SK-MEL-5 (cell line): ENCODE results near the gene HSPB2. TPM values are rescaled to one million over a fixed set of nuclear protein-coding genes. Genes with fewer than 3 reads are reported as not detected.
"Not testable (repeated sequence)": the region's sequence is repeated elsewhere in the genome, so short reads cannot be mapped to it uniquely, and the experiment has no call there.

Experiments
- DNase-seq: peaks from one replicate; pipeline ENCODE4 v3.0.0-alpha.2; 2016; ENCODE audit warnings: low read depth, low spot score
- in situ Hi-C: cut with HindIII; loops from 2 replicates; pipeline ENCODE4 v1.10.0; 2016; ENCODE audit warnings: low sequenced_read_pairs, high pct_unique_total_duplicates, low pct_unique_long_range_greater_than_20kb
- polyA plus RNA-seq, 2 experiments: library from polyadenylated mRNA; depleted of rRNA; stranded (reverse); fragments of >200 nt; gene quantifications; 2 replicates each; pipeline ENCODE4 v1.2.3, GENCODE V29; 2015
- total RNA-seq: library from RNA; depleted of rRNA; stranded (reverse); fragments of >200 nt; shearing (Covaris generic); gene quantifications from 2 replicates; pipeline ENCODE4 v1.2.3, GENCODE V29; 2014; rRNA removed

HSPB2 gene, protein sequence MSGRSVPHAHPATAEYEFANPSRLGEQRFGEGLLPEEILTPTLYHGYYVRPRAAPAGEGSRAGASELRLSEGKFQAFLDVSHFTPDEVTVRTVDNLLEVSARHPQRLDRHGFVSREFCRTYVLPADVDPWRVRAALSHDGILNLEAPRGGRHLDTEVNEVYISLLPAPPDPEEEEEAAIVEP
- total RNA-seq, result not detected in 2 replicates
- not detected in 2 replicates for polyA plus RNA-seq (2015; cell fraction: cytosol; rRNA removed)
- not detected in 2 replicates for polyA plus RNA-seq (2015; cell fraction: nucleus; rRNA removed)

DNA sequence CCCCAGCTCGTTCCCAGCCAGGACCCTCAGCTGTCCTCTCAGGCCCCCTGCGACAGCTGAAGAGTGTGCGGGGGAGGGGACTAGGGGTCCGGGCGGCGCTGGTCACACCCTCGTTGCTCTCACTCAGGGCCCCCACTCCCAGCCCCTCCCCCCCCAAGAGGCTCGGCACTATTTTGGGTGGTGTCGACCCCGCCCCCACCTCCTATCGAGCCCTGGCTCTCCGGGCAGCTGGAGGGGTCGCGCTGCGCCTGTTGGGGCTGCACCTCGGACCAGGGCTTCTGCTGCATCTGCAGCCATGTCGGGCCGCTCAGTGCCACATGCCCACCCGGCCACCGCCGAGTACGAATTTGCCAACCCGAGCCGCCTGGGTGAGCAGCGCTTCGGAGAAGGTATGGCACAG lies at the start of gene HSPB2:
HSPB2 (plus strand) TSS at position 200 of the 400 bp plus-strand sequence; CDS start at position 296, 96 bp downstream.
- in situ Hi-C loops, result no loop called here
- no peak for DNase-seq

DNA sequence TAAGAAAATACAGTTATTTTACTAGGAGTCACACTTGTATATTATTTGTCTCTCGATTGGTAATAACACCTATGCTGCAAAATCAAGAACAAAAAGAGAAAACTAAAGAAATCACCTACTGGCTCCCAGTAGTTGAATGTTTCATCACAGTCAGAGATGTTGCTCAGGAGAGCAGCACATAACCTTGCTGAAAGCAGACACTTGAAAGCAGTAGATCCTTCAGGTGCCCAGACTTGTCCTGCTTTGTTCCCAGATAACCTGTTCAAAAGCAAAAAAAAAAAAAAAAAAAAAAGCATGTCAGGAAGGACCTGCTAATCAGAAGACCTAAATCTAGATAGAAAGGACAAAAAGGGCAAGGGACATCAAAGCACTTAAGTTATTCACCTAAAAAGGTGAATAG lies 42.4 kb upstream of the HSPB2 start:
- no peak for DNase-seq
- in situ Hi-C loops, result no loop called here

DNA sequence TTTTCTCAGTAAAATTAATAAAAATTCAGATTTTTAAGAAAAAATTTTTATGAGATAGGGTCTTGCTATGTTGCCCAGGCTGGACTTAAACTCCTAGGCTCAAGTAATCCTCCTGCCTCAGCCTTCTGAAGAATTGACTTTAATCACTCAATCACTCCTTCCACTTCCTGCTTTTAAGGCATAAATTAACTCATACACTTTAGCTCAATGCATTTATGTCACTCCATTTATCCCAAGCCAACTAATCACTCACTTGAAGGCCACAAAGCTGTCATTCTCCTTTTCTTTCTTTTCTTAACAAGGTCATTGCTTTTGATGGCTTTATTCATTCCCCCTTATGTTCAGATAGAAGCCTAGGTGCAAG lies 42.0 kb upstream of the HSPB2 start:
- DNase-seq, result no peak
- in situ Hi-C loops, result no loop called here

DNA sequence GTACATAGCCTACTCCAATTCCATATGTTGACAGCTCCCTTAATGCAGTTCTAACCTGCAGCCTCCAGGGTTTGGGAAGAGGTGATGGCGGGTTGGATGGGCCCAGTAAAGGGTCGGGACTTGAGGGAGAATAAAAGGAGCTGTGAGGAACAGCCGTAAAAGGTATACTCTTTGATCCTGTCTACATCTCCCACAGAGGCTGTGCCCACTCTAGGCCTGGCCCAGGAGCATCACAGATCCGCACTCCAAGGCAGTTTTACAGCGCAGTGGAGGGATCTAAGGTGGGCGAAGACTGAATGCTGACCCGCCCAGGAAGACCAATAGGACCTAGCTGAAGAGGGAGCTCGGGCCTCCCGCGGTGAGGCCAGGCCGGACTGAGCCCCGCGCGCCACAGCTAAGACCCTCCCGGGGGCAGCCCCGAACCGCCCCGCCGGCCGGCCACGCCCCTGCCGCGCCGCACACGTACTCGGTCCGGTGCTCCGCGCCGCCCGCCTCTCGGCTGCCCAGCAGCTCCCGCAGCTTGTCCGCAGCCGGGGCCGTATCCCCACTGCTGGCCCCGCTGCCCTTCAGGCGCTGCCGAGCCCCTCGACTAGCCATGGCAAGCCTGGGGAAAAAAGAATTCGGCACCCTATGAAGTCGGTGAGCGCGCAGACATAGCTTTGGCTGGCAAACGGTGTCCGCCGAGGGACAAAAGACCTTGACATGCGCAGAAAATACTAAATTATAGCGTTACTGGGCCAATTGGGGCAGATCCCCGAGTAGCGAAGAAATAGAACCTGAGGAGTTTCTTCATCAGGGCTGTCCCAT lies 41.4 kb upstream of the HSPB2 start, which contains the start of gene ALG9:
ALG9 (minus strand) TSS at position 696 of the 807 bp plus-strand sequence; CDS start at position 597, 99 bp downstream.
- in situ Hi-C loops, result no loop called here
- peak; percentile 68 for DNase-seq

DNA sequence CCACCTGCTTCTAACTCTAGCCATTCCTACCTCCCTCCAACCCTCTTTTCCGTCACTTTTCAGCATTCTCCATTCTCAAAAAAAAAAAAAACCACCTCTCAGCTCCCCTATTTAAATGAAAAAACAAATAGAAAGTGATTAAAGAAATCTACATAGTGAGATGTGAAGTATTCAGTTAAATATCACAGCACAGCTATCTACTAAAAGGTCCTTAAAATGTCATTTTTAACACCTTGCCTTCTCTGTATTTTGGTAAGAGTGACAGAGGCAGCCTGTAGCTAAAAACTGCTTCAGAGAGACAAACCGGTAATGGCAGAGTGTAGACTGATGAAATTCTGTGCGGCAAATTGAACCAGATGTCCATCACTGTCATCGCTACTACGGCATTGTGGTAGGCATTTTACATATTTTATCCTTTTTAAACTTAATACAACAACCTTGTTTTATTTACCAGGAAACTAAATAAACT lies 40.8 kb upstream of the HSPB2 start:
- DNase-seq, result peak; percentile 2
- in situ Hi-C loops, result no loop called here

DNA sequence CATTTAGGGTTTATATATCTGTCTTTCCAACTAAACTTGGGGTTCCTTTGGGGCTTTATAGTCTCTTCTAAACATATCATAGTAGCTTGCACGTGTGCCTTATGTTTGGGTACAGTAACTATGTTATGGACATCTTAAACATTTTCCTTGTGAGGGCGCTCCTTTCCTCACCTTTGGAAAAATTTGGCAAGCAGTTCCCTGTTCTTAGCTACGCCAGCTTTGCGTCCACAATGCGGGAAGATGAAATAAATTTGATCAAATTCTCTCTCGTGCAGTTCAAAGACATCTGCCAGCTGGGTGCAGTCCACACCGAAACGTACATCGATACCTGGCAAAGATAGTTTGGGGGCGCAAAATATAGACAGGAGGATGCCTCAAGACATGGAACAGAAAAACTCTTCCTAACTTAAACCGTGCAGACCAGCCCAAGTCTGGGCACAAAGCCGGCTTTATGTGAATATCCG lies 34.1 kb upstream of the HSPB2 start:
- in situ Hi-C loops, result no loop called here
- DNase-seq, result peak; percentile 44

DNA sequence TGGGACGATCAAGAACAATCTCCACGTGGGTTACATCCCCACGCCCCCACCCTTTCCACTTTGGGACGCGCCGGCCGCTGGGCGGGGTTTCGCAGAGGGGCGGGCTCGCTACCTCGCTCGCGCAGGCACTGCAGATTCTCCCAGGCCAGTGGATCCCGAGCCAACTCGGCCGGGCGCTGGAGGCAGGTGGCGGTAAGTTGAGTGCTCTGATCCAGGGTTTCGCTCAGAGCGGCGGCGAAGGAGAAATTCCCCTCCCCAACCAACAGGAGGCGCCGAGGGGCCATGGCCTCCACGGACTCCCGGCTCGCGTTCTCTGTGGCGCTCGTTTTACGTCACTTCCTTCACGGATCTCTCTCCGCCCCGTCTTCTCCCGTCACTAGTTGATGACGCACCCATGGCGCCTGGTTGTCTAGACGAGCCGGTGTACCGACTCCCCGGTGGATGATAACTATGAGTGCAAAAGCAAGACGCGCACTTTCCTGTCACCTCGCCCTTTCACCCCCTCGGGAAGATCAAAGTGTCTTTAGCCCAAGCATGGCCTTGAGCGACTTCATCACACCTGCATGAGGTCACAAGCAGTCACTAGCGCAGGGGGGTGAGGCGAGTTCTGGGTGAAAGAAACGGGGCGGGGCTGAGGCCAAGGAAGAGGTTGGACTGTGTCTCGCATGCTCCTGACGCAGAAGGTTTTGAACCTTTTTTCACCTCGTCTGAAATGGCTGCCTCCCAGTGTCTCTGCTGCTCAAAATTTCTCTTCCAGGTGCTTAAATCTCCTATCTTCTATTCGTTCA lies 33.5 kb upstream of the HSPB2 start, which contains the start of the genes CFAP68 and FDXACB1:
CFAP68 (plus strand) TSS at position 693 of the 788 bp plus-strand sequence; CDS start at position 713, 20 bp downstream.
FDXACB1 (minus strand) TSS at position 317 of the 788 bp plus-strand sequence; CDS start at position 284, 33 bp downstream.
- in situ Hi-C loops, result no loop called here
- DNase-seq, result peak; percentile 96

- in situ Hi-C loops, result no loop called here
Measured at GRCh38 chr11:111879637-111879960, 32.9 kb upstream of the HSPB2 start.

DNA sequence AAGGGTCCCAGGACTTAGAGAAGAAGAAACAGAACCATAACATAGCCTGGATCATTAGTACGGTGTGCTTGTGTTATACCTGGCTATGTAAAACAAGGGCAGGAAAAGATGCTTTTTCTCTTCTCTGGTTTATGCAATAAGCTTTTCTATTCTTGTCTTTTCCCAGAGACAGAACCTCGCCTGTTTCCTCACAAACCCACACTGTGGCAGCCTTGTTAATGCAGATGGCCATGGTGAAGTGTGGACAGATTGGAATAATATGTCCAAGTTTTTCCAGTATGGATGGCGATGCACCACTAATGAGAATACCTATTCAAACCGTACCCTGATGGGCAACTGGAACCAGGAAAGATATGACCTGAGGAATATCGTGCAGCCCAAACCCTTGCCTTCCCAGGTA lies 30.3 kb upstream of the HSPB2 start:
- in situ Hi-C loops, result no loop called here
- no peak for DNase-seq

More at GRCh38 chr11:111879637-111879960, 32.9 kb upstream of the HSPB2 start:
- no peak for DNase-seq

DNA sequence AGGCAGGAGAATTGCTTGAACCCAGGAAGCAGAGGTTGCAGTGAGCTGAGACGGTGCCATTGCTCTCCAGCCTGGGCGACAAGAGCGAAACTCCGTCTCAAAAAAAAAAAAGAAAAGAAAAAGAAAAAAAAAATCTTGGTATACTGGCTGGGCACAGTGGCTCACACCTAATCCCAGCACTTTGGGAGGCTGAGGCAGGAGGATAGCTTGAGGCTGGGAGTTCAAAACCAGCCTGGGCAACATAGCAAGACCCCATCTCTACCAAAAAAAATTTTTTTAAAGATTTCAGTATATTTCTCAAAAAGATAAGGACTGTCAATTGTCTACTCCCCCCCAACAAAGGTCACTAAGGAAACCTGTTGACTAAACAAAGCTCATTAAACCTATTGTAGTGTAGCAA lies 27.5 kb upstream of the HSPB2 start:
- in situ Hi-C loops, DNase-seq: not testable (repeated sequence)

GRCh38 chr11:111886032-111886431 lies 26.5 kb upstream of the HSPB2 start:
- no peak for DNase-seq
- in situ Hi-C loops, result no loop called here

DNA sequence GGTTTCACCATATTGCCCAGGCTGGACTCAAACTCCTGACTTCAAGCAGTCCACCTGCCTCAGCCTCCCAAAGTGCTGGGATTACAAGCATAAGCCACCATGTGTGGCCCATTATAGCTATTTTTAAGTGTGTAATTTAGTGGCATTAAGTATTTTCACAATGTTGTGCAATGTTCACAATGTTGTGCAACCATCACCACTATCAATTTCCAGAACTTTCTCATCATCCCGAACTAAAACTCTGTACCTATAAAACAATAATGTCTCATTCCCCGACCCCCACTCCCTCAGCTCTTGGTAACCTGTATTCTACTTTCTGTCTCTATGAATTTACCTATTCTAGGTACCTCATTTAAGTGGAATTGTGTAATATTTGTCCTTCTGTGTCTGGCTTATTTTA lies 25.7 kb upstream of the HSPB2 start:
- DNase-seq, result no peak
- in situ Hi-C loops, result no loop called here

DNA sequence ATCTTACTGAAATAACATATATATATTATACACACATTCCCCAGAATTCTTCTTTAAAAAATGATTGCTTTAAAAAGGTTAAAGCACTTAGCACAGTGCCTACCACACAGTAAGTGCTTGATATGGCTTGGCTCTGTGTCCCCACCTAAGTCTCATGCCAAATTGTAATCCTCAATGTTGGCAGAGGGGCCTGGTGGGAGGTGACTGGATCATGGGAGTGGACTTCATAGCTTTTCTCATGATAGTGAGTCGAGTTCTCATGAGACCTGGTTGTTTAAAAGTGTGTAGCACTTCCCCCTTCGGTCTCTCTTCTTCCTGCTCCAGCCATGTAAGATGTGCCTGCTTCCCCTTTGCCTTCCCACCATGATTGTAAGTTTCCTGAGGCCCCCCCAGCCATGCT lies 7.1 kb upstream of the HSPB2 start:
- in situ Hi-C loops, result no loop called here

DNA sequence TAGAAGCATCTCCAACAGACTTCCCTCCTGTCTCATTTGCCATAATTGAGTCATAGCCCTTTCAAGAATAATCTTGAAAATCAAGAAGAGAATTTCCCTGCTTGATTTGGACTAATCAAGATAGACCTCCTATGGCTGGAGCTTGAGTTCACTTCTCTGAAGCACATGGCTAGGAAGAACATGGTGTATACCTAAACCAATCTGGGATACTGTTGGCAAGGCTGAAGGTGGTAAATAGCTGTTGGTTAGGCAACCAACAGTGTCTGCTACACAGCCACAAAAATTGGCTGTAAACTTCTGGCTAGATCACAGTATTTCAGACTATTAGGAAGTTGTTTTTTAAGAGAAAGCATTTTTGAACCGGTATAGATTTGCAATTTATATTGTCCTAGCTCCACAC lies 5.9 kb upstream of the HSPB2 start:
- in situ Hi-C loops, result no loop called here
- DNase-seq, result no peak

More for the DNA sequence above, 7.1 kb upstream of the HSPB2 start:
- no peak for DNase-seq

- in situ Hi-C loops, result no loop called here
- no peak for DNase-seq
Measured at GRCh38 chr11:111908639-111909305, 3.8 kb upstream of the HSPB2 start.

GRCh38 chr11:111909378-111909777 lies 3.2 kb upstream of the HSPB2 start:
- in situ Hi-C loops, result no loop called here

More at GRCh38 chr11:111909378-111909777, 3.2 kb upstream of the HSPB2 start:
- DNase-seq, result no peak
